PC-9 (cell line): ENCODE results near the gene ULBP3.

ENCODE experiments used
- EZH2 ChIP-seq: fragments of 200-600 bp; sonication (generic); IDR thresholded peaks from 2 replicates; pipeline ENCODE4 v1.8.0; 2017; ENCODE audit warnings: antibody characterized with exemption, low read depth
- TF ChIP-seq, protein P1 (sequence below): fragments of 200-600 bp; sonication (generic); conservative IDR thresholded peaks from 2 replicates; pipeline ENCODE4 v1.6.1; 2017; ENCODE audit warnings: mixed run types, antibody characterized with exemption, mild to moderate bottlenecking, moderate library complexity

DNA sequence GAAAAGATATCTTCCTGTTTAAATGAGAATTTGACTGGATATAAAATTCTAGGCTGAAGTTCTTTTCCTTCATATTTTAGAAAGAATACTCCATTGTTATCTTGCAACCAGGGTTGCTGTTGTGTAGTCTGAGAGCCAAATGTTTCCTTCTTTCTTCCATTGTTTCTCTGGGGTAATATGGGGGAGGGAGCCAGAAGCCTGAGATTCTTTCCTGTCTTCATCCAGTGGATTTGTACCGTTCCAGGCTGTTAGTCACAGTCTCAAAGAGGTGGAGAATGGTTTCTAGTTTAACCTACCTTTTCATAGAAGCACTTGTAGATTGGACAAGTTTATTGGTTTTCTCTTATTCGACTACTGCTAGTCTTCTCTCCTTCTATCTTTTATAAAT lies 6.1 kb upstream of the ULBP3 start:
- TF ChIP-seq, protein P1, sequence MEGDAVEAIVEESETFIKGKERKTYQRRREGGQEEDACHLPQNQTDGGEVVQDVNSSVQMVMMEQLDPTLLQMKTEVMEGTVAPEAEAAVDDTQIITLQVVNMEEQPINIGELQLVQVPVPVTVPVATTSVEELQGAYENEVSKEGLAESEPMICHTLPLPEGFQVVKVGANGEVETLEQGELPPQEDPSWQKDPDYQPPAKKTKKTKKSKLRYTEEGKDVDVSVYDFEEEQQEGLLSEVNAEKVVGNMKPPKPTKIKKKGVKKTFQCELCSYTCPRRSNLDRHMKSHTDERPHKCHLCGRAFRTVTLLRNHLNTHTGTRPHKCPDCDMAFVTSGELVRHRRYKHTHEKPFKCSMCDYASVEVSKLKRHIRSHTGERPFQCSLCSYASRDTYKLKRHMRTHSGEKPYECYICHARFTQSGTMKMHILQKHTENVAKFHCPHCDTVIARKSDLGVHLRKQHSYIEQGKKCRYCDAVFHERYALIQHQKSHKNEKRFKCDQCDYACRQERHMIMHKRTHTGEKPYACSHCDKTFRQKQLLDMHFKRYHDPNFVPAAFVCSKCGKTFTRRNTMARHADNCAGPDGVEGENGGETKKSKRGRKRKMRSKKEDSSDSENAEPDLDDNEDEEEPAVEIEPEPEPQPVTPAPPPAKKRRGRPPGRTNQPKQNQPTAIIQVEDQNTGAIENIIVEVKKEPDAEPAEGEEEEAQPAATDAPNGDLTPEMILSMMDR: no peak
- no peak for TF ChIP-seq EZH2
